B cell (primary cell): Measurements from ENCODE around the gene VWA3A.

Experiments used
- EZH2 ChIP-seq: IDR thresholded peaks from 2 replicates; pipeline ENCODE4 v1.6.1; 2012; ENCODE audit warnings: borderline replicate concordance, low read depth, mild to moderate bottlenecking, moderate library complexity, low read length; ENCODE audit not compliant: insufficient read depth, poor library complexity, severe bottlenecking
- TF ChIP-seq, protein P1 (sequence below): fragments of 200-600 bp; IDR thresholded peaks from one replicate; pipeline ENCODE4 v1.8.0; 2022; ENCODE audit warnings: antibody characterized with exemption, mild to moderate bottlenecking

DNA sequence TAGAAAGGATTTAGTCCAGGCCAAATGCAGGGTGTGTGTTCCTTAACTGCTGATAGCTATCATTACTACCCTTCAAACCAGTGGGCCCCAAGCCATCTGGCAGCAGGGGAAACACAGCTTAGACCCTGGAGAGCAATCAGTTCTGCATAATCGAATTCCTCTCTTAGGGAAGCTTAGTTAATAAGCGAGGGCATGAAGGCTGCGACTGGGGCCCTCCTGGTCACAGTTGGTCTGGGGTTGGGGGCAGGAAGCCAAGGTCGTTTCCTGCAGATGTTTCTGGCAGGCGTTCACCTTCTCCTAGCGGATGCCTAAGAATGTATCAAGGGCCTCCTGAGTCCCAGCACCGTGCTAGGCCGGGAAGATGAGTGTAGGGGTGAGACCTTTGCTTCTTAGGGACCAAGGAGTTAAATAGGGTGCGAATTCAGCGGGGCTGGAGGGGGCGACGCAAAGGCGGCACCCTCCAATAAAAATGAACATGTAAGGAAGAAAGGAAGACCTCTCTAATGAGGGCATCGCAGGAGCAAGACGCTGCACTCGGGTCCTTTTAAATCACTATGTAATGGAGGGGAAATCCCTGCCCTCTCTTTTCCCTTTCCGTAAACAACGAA is 97.2 kb downstream of the VWA3A start:
- TF ChIP-seq, protein P1, sequence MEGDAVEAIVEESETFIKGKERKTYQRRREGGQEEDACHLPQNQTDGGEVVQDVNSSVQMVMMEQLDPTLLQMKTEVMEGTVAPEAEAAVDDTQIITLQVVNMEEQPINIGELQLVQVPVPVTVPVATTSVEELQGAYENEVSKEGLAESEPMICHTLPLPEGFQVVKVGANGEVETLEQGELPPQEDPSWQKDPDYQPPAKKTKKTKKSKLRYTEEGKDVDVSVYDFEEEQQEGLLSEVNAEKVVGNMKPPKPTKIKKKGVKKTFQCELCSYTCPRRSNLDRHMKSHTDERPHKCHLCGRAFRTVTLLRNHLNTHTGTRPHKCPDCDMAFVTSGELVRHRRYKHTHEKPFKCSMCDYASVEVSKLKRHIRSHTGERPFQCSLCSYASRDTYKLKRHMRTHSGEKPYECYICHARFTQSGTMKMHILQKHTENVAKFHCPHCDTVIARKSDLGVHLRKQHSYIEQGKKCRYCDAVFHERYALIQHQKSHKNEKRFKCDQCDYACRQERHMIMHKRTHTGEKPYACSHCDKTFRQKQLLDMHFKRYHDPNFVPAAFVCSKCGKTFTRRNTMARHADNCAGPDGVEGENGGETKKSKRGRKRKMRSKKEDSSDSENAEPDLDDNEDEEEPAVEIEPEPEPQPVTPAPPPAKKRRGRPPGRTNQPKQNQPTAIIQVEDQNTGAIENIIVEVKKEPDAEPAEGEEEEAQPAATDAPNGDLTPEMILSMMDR = no peak
- no peak for TF ChIP-seq EZH2
